Transverse colon (tissue), 4 donors: ENCODE data around the gene ZMAT5.

Experiments
- EP300 ChIP-seq: sonication (generic); formaldehyde crosslinking; IDR thresholded peaks from one replicate; pipeline ENCODE4 v1.6.1; 2017; ENCODE audit warnings: antibody characterized with exemption, low read depth
- POLR2A ChIP-seq: fragments of 450-650 bp; IDR thresholded peaks from one replicate; pipeline ENCODE4 v1.6.1; 2016; ENCODE audit warnings: antibody characterized with exemption, mild to moderate bottlenecking, moderate library complexity
- POLR2AphosphoS5 ChIP-seq, 3 donors: sonication (generic); formaldehyde crosslinking; IDR thresholded peaks; one replicate each; pipeline ENCODE4 v1.6.1; 2016; ENCODE audit warnings: antibody characterized with exemption in 3 of 3
- TF ChIP-seq, protein P1 (sequence below), 5 experiments: fragments of 200-600 bp in 3 of 5; fragments of 450-650 bp in 2 of 5; sonication (generic) in 3 of 5; IDR thresholded peaks; 1 replicate in 2 of 5; 2 replicates in 3 of 5; pipeline ENCODE4 v1.5.1; 2016 to 2017; ENCODE audit warnings: antibody characterized with exemption in 5 of 5, inconsistent platforms in 3 of 5, mild to moderate bottlenecking in 2 of 5, moderate library complexity in 1 of 5

DNA sequence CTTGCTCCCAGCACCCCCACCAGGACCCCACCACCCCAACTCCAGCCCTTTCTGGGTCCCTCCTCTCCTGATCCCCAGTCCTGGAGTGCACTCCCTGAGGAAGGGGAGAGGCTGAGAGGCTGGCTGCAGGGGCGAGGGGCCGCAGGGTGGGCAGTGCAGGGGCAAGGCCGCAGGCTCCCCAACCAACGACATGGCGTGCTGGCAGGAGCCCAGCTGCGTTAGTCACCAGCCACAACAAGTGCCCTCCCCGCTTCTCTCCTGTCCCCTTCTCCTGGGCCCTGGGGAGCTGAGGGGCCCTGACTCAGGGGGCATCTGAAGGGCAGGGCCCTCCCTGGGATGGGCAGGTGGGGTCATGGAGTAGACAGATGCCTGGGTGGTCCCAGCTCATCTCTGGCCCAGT lies 44.7 kb downstream of the ZMAT5 start:
- TF ChIP-seq POLR2A (no peak), POLR2AphosphoS5 (IDR thresholded peaks at IDR 0.05) (no peak), EP300 (no peak)
- TF ChIP-seq, protein P1, sequence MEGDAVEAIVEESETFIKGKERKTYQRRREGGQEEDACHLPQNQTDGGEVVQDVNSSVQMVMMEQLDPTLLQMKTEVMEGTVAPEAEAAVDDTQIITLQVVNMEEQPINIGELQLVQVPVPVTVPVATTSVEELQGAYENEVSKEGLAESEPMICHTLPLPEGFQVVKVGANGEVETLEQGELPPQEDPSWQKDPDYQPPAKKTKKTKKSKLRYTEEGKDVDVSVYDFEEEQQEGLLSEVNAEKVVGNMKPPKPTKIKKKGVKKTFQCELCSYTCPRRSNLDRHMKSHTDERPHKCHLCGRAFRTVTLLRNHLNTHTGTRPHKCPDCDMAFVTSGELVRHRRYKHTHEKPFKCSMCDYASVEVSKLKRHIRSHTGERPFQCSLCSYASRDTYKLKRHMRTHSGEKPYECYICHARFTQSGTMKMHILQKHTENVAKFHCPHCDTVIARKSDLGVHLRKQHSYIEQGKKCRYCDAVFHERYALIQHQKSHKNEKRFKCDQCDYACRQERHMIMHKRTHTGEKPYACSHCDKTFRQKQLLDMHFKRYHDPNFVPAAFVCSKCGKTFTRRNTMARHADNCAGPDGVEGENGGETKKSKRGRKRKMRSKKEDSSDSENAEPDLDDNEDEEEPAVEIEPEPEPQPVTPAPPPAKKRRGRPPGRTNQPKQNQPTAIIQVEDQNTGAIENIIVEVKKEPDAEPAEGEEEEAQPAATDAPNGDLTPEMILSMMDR (IDR thresholded peaks at IDR 0.05) = no peak
